ENCODE data around the gene MT1B. TPM values are rescaled to one million over a fixed set of nuclear protein-coding genes. Genes with fewer than 3 reads are reported as not detected.
A peak's percentile ranks its signal among the peaks of the same experiment; 100 is the strongest.

Gene MT1B
- total RNA-seq, 1 donor from 2014 or later: not detected

- Histone ChIP-seq H3K9me3 (ENCODE audit: insufficient read depth, low read depth, low read length) (no peaks in the 10 kb centered on the region), H3K27me3 (ENCODE audit: insufficient read depth, low read length) (no peaks in the 10 kb centered on the region), H4K20me1 (ENCODE audit: insufficient read depth, low read length) (peaks cover 5% of the 10 kb centered on the region), H3K9ac (ENCODE audit: low read length) (peak within 1 kb of the TSS; percentile 92), H3K27ac (ENCODE audit: low read depth, low read length) (peak within 1 kb of the TSS; percentile 98), H3K4me1 (ENCODE audit: insufficient read depth, low read length) (peaks cover 55% of the 10 kb centered on the region), H3K4me3 (ENCODE audit: insufficient read depth, low read depth, low read length) (peak within 1 kb of the TSS; percentile 97), H3K4me2 (ENCODE audit: low read length) (peak within 1 kb of the TSS; percentile 88), H3K36me3 (ENCODE audit: insufficient read depth, low read length) (no peaks in the 10 kb centered on the region), H3K79me2 (ENCODE audit: insufficient read depth, low read length) (peaks cover 19% of the 10 kb centered on the region), H2AFZ (ENCODE audit: low read depth, low read length) (peak within 1 kb of the TSS; percentile 42)
- H3K36me3 Mint-ChIP-seq (ENCODE audit: low read depth, unreplicated experiment): no peaks in the 10 kb centered on the region
- H3K4me3 Mint-ChIP-seq (ENCODE audit: unreplicated experiment): peak within 1 kb of the TSS; percentile 90
- TF ChIP-seq EZH2 (IDR thresholded peaks at IDR 0.05; ENCODE audit: insufficient read depth, low read length): no peak
- TF ChIP-seq, protein P1, sequence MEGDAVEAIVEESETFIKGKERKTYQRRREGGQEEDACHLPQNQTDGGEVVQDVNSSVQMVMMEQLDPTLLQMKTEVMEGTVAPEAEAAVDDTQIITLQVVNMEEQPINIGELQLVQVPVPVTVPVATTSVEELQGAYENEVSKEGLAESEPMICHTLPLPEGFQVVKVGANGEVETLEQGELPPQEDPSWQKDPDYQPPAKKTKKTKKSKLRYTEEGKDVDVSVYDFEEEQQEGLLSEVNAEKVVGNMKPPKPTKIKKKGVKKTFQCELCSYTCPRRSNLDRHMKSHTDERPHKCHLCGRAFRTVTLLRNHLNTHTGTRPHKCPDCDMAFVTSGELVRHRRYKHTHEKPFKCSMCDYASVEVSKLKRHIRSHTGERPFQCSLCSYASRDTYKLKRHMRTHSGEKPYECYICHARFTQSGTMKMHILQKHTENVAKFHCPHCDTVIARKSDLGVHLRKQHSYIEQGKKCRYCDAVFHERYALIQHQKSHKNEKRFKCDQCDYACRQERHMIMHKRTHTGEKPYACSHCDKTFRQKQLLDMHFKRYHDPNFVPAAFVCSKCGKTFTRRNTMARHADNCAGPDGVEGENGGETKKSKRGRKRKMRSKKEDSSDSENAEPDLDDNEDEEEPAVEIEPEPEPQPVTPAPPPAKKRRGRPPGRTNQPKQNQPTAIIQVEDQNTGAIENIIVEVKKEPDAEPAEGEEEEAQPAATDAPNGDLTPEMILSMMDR (IDR thresholded peaks at IDR 0.05; ENCODE audit: insufficient read depth, low read depth, low read length): no peak
- H3K4me1 Mint-ChIP-seq (ENCODE audit: low read depth, unreplicated experiment): peaks cover 33% of the 10 kb centered on the region
- peaks cover 3% of the 10 kb centered on the region for H3K9me3 Mint-ChIP-seq (ENCODE audit: unreplicated experiment)
- peak within 1 kb of the TSS; percentile 95 for H3K27ac Mint-ChIP-seq (ENCODE audit: unreplicated experiment)
- DNase-seq (ENCODE audit: low read depth): peak; percentile 95
- H3K27me3 Mint-ChIP-seq (ENCODE audit: low read depth, unreplicated experiment): peaks cover 7% of the 10 kb centered on the region
- FAIRE-seq: no peak
These were observed 43.4 kb upstream of the MT1B start, which contains the start of gene MT2A for GRCh38 chr16:56608043-56608875. Gene MT2A (plus strand): TSS chr16:56608584. CDS start chr16:56608656, 72 bp downstream.

- peaks cover 33% of the 10 kb centered on the region for H3K4me1 Mint-ChIP-seq (ENCODE audit: low read depth, unreplicated experiment)
- Histone ChIP-seq H2AFZ (ENCODE audit: low read depth, low read length) (no peak overlapping the region), H3K4me3 (ENCODE audit: insufficient read depth, low read depth, low read length) (peak overlapping the region; percentile 97), H4K20me1 (ENCODE audit: insufficient read depth, low read length) (peaks cover 5% of the 10 kb centered on the region), H3K27ac (ENCODE audit: low read depth, low read length) (peak overlapping the region; percentile 98), H3K27me3 (ENCODE audit: insufficient read depth, low read length) (no peaks in the 10 kb centered on the region), H3K36me3 (ENCODE audit: insufficient read depth, low read length) (no peaks in the 10 kb centered on the region), H3K9ac (ENCODE audit: low read length) (peak overlapping the region; percentile 92), H3K4me1 (ENCODE audit: insufficient read depth, low read length) (peaks cover 62% of the 10 kb centered on the region), H3K4me2 (ENCODE audit: low read length) (peak overlapping the region; percentile 88), H3K79me2 (ENCODE audit: insufficient read depth, low read length) (peaks cover 20% of the 10 kb centered on the region), H3K9me3 (ENCODE audit: insufficient read depth, low read depth, low read length) (no peaks in the 10 kb centered on the region)
- H3K9me3 Mint-ChIP-seq (ENCODE audit: unreplicated experiment): peaks cover 3% of the 10 kb centered on the region
- FAIRE-seq (no peak), DNase-seq (ENCODE audit: low read depth) (no peak)
- TF ChIP-seq, protein P1 (IDR thresholded peaks at IDR 0.05; ENCODE audit: insufficient read depth, low read depth, low read length): no peak
- no peak for TF ChIP-seq EZH2 (IDR thresholded peaks at IDR 0.05; ENCODE audit: insufficient read depth, low read length)
- H3K27me3 Mint-ChIP-seq (ENCODE audit: low read depth, unreplicated experiment): peaks cover 2% of the 10 kb centered on the region
- H3K4me3 Mint-ChIP-seq (ENCODE audit: unreplicated experiment): peak overlapping the region; percentile 90
- H3K36me3 Mint-ChIP-seq (ENCODE audit: low read depth, unreplicated experiment): no peaks in the 10 kb centered on the region
- H3K27ac Mint-ChIP-seq (ENCODE audit: unreplicated experiment): peak overlapping the region; percentile 95
These were observed 42.7 kb upstream of the MT1B start for GRCh38 chr16:56608876-56609462.
